DMS53 treated with DMSO at 0.1 percent for 48 hours (cell line): ENCODE results near the gene COL19A1.
A peak's percentile ranks its signal among the peaks of the same experiment; 100 is the strongest.

ENCODE experiments used
- DNase-seq: peaks from one replicate; lab custom pipeline; 2025; ENCODE audit not compliant: unreplicated experiment; lab: John Stamatoyannopoulos, UW

The COL19A1 gene

DNA sequence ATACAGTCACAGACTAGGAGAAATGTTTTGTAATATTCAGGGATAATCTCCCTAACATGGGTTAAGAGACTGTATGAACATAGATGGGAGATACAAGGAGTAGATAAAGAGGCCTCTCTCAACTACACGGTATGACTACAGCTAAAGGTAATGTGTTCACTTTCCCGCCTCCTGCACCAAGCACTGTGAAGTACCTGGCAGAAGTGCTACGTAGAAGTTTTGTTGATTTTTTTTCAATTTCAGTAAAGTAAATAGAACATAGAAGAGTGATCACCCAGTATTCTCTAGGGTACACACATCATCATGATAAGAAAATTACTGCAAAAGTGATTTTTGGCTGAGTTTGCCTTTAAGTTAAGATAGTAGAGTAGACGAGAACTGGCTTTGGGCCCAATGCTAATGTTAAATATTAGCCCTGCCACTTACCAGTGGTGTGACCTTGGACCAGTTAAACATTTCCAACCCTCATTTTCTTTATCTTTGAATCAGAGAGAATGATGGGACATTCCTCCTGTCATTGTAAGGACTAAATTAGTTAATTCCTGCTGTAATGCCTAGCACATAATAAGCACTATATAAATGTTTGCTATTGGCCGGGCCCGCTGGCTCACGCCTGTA is 253.0 kb downstream of the COL19A1 start:
- DNase-seq: no peak

DNA sequence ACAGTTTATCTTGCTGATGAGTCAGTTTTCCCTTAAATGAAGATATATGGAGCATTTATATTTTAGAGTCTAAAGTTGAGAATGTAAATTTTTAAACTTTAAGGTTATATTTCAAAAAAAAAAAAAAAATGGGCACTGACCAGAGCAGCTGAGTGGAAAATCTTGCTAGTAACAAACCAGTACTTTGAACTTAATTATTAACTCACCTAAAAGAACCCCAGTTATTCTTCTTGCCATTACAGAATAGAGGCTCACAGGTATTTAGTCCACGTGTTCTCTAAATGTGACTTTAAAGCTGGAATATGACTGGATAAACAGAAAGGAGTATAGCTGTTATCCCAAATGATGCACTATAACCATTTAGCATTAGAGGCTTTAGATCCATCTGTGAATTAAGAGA is 258.1 kb downstream of the COL19A1 start:
- no peak for DNase-seq

DNA sequence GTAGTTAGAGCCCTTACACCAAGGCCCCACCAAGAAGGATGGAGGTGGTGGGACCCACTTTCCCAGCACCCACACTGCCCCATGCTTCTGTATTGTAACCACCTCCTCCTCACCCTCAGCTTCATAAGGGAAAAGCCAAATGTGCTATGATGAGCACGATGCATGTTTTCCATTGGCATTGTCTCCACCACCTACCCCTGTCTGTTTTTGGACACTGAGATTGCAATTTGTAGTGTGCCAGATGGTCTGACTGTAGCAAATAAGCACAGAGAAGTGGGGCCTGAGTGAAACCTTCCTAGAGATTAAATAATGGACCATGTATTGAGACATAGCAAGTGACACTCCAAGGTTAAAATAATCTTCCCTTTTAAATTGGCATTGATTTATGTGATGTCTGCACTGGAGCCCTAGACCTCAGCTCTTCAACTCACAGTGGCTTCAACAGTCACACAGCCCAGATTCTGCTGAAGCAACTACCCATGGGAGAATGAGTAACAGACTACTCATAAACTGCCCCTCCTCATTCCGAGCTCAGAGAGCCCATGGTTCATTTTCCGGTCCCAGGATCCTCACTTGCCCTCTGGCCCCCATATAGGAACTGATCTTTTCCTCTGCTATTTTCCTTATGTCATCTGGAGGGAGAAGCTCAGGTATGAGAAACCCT is 258.7 kb downstream of the COL19A1 start:
- DNase-seq: no peak

DNA sequence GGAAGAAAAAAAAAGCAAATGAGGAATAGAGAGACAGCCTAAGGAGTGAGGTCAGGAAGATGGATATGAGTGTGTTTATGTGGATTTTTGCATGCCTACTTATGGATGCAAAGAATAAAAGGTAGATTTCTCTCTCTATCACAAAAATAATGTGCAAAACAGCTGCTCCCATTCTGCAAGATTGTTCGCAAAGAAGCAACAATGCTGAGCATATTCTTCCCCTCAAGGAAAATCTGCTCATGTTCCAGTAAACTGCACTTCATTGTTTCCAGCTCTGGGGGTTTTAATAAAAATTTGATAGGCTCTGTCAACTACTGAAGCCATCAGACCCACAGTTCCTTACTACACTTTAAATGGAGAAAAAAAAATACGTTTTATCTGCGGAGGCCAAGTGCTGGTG is 259.2 kb downstream of the COL19A1 start:
- DNase-seq: no peak

DNA sequence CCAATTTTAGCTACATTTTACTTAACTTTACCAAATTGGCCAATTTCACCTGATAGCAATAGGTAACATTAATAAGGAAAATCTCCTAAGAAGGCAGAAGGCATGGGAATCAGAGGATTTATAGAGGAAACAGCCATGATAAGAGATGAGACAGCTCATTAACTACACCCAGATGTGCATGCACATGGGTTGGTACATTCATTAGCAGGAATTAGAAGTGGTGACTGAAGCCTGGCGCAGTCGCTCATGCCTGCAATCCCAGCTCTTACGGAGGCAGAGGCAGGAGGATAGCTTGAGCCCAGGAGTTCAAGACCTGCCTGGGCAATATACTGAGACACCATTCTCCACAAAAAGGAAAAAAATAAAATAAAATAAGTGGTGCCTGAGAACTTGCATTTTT is 263.0 kb downstream of the COL19A1 start:
- DNase-seq: no peak

DNA sequence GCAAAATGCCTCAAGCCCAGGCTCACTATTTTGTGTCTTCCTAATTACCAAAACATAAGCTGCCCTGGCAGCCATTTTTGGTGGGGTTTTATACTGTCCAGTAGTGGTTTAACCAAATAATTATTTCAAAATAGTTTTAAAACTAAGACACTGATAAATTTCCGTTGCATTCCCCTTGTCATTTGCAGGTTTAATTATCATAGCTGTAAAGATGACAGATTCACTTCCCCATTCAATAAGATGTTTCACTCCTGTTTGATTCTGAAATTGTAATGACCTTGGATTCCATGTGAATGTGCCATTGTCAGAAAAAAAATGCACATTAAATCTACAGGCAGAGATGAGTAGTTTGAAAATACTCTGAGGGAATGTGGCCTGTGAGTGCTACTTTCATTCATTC is 264.5 kb downstream of the COL19A1 start:
- no peak for DNase-seq

DNA sequence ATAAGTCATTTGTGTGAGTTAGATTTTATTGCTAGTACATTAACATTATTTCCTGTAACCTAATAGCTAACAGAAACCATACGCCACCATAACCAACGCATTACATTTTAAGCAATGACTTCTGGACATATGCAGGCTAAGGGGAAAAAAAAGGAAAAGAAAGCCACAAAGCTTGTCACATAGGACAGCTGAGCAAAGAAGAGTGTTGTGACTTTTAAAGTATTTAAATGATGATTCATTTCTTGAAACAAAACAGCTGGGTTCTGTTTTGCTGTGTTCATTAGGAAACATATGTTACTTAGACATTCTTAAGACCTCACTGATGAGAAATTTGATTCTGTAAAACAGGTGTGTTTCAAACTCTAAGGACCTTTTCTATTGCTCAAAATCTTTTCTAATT is 265.2 kb downstream of the COL19A1 start:
- DNase-seq: no peak

DNA sequence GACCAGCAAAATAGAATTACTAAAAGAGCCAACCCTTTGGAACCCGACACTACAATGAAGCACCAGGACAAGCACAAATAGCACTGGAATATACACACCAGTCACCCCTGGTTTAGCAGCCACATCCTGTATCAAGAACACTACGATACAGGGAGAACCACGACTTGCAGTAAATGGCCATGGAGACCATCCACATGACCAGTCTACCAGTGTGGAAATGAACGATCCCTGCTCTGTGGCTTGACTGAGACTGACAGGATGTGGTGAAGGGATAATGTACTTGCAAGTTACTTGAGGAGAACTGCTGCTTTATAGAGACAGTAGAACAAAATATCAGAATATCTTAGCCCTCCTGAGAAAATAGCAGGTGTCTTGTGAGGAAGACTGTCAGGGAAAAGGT is 266.9 kb downstream of the COL19A1 start:
- DNase-seq: no peak

DNA sequence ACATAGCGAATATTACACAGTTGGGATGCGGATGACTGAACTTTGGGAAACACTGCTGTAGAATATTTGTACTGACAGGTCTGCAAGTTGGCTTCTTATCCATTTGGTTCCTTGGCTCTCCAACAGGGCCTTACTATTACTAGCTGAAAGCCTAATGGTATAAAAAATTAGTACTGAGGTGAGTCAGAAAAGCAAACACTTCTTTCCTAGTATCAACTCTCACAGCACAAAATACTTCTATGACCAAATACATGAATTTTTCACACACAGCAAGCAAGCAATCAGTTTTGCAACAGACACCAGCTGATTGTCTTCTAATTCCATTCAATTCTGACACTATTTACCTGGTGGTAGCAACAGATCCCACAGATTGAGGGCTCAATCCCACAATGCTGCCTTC is 268.2 kb downstream of the COL19A1 start:
- DNase-seq: peak; percentile 25

DNA sequence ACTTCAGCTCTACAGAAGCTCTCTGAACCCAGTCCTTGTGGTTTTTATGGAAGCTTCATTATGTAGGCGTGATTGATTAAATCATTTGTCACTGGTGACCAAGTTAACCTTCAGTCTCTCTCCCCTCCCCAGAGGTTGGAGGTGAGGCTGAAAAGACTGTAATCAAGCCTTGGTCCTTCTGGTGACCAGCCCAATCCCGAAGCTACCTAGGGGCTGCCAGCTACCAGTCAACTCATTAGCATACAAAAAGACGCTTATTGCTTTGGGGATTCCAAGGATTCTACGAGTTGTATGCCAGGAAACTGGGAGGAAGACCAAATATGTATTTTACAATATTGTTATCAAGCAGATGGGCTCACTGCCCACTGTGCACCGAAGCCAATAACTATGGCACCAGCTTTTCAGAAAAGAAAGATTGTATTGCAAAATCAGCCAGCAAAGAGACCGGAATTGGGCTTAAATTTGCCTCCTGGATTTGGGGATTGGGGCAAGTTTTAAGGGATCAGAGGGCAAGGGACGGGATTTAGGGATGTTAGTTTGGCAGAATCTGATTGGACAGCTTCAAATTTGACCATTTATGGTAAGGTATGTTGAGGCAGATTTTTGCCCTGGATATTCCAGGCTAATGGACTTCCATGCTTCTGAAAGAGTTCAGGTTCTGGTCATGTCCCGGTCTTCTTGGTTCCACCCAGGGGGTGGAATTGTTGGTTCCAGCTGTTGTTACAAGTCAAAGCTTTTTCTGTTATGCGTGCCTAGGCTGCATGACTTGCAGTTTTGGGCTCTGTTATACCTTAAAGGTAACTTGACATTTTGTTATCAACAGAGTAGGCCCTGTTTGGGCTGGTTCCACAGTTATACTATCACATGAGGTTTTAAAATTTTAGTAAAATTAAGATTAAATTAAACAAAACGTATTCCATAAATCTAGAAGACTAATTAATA is 269.1 kb downstream of the COL19A1 start:
- DNase-seq: no peak

DNA sequence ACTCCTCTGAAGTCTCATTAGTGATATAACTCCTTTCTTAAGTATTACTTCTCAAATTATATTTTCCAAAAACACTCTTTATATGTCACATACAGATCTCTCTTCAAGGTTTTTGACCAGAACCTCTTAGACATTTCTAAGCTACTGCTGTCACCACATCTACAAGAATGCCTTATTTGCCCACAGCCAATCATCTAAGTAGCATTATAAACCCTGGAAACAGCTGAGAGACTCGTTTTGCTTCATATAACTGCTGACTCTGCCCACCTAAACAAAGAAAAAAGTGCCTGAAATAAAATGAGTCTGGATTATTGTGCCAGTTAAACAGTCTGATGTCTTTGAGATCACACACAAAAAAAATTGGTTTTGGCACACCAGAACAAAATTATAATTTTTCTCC is 270.6 kb downstream of the COL19A1 start:
- no peak for DNase-seq

DNA sequence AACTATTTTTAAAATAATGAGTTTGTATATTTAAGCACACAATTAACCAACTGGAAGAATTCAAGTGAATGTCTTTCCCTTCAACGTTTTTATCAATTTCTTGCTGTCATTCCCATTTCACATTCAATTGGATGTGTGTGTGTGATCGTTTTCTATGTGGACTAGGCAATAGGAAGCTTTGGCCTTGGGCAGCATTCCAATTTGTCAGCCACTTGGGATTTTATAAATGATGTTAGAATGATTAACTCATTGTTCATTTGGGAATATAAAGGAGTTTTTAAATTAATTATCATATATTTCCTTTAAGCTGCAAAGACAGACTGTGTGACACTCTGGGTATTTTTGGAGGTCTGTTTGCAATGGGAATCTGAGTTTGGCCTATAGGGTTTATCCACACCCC is 274.1 kb downstream of the COL19A1 start:
- DNase-seq: no peak

DNA sequence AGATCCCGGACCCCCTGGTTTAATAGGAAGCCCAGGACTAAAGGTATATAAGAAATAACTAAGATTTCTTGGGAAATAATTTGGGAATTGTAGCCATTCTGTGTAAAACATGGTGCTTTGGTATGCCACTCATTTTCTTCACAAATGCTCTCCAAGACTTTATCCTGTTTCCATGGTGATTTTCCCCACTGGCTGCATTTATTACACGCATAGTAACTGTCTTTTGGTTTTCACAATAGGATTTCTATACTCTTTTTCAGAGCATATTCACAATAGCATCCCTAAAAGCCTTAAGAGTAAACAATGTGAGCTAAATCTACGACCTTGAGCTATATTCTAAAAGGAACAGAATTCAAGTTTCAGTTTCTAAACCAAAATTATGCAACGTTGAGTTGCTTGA is 275.7 kb downstream of the COL19A1 start:
- no peak for DNase-seq

DNA sequence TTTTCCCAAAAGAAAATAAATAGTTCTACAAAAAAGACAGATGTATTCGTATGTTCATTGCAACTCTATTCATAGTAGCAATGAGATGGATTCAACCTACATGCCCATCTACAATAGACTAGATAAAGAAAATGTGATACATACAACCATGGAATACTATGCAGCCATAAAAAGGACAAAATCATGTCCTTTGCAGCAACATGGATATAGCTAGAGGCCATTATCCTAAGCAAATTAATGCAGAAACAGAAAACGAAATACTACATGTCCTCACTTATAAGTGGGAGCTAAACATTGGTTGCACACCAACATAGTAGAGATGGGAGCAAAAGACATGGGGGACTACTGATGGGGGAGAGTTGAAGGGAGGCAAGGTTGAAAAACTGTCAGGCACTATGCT is 278.8 kb downstream of the COL19A1 start:
- DNase-seq: no peak

DNA sequence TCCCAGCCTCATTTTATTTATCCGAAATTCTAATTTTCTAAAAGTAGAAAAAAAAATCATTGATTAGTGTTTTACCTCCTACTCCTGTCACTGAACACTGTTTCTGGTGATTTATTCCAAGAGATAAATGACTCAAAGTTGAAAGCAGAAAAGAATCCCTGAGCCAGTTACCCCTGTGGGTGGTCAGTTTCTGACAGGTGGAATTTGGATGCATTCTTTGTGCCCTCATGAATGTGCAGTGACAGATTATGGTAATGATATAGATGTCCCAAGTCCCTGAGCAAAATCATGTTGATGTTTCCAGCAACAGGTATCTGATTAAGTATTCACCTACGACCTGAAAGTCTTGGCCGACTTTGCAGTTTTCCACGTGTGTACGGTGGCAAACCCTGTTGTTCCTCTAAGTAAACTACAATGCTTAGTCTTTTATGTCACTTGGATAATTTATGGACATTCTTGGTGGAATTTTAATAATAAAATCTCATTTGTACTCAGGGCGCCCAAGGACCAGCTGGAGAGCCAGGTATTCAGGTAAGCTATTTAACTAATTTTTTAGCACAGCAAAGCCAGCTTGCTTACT is 282.9 kb downstream of the COL19A1 start:
- no peak for DNase-seq

DNA sequence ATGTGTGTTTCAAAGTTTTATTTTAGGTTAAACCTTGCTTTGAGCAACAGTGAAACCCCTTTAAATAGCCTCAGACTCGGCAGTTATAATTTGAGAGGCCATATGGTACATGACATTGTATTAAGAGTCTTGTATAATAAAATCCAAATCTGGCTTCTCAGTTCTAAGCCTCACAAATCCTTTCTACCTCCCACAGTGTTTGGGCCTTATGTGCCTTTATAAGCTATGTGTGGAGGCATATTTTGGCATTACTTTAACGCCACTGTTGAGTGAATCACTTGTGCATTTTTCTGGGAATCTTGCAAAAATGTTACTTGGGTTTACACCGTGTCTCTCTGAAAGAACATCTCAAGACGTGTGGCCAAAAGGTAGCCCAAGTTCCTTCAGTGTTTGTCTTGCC is 284.2 kb downstream of the COL19A1 start:
- no peak for DNase-seq

DNA sequence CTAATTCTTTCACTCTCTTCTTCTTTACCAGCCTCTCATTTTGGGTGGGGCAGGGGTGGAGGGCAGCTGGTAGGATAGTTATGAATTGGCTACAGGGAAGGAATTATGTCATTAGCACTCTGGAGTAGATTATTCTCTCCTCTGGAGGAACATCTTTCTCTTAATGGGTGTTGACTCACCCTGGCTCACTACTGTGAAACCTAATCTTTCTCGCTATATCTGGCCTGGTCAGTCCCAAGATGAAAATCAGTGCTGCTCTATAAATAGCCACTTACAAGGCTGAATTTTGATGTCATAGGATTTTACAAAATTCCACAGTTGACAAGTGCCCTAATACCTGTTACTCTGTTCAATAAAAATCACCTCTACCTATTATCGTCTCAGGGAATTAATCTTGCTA is 285.3 kb downstream of the COL19A1 start:
- DNase-seq: no peak

DNA sequence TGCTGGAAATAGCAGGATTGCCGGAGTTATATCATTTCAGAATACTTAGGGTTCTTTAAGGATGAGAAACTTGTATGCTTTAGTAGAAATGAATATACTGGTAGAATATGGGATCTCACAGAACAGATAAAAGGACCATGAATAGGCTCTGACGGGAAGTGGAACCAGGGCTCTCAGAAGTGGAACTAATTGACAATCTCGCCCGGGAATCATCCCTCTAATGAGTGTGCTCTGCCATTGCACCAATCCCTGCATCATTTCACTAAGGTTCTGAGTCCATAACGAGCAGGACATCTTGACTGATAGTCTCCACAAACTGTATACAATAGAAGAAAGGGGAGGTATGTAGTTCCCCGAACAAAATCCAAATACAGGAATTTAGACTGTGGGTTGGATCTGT is 286.4 kb downstream of the COL19A1 start:
- no peak for DNase-seq

DNA sequence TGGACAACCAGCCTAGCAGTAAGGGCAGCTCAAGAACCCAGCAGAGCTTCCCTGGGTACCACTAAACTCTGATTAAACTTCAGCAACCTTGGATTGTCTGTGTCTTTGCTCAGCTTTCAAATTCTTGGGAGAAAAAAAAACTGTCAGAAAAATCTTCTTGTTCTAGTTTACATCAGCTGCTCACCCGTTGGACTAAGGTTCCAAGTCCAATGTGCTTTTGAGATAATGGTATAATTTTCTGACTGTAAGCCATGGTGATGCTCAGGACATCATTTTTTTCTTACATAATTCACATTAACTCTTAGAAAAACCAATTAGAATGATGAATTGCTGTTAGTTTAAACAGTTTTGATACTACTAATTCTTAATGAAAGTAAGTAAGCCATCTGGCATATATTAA is 290.7 kb downstream of the COL19A1 start:
- no peak for DNase-seq

DNA sequence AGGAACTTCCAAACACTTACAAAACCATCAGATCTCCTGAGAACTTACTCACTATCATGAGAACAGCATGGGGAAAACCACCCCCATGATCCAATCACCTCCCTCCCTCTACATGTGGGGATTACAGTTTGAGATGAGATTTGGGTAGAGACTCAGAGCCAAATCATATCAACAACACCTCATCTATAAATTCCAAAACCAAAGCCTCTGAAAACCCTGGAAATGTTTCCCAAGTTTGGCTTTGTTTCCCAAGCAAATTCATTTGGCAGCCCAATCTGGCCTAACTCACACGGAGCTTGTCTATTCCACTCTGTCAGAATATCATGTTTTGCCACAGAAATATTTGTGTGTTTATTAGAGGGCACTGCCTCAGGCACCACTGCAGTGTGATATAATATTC is 293.9 kb downstream of the COL19A1 start:
- no peak for DNase-seq

DNA sequence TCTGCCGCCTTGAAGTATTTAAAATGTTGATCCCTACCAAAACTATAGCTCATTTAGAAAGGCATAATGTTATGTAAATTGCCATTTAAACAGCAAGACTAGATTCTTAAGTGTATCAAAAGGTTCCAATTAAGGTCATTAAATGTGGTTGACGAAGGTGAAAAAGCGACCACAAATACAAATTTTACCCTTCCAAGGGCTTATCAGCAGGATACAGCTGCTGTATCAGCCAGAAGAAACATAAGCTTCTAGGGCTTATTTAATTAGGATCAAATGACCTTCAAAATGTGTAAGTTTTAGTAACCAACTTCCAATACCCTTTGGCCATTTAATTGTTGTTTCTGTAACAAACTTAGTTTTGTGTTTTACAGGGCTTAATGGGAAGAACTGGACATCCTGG is 296.6 kb downstream of the COL19A1 start:
- no peak for DNase-seq

DNA sequence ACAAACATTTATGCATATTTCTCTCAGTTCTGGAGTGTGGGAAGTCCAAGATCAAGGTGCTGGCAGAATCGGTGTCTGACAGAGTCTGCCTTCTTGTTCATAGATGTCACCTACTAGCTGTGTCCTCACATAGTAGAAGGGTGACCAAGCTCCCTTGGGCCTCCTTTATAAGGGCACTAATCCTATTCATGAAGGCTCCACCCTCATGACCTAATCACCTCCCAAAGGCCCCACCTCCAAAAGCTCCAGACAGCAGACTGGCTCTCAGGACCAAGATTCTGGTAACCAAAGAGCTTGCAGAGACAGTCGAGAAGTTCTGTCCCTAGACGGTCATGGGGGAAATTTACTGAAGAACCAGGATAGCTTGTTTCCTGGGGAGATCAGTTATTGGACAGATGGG is 297.4 kb downstream of the COL19A1 start:
- DNase-seq: no peak
